Measurements from ENCODE around the gene MFAP4.

Gene MFAP4

GRCh38 chr17:19388791-19389785 is 2.1 kb upstream of the MFAP4 start:
- no peak overlapping the region for H3K4me3 ChIP-seq (ENCODE audit: low read length)
- no peaks in the 10 kb centered on the region for H3K27me3 ChIP-seq (ENCODE audit: control insufficient read depth, insufficient read depth, low read length)
- H3K4me1 ChIP-seq (ENCODE audit: control insufficient read depth, insufficient read depth, low read length), result peaks cover 47% of the 10 kb centered on the region
- peak overlapping the region; percentile 97 for H3K27ac ChIP-seq (ENCODE audit: low read depth, low read length)
- peaks cover 3% of the 10 kb centered on the region for H3K36me3 ChIP-seq (ENCODE audit: control insufficient read depth, insufficient read depth, low read length)
- no peak overlapping the region for H3K9ac ChIP-seq (ENCODE audit: low read length)

- Histone ChIP-seq H3K4me3 (ENCODE audit: low read length) (no peak overlapping the region), H3K4me1 (ENCODE audit: control insufficient read depth, insufficient read depth, low read length) (peaks cover 53% of the 10 kb centered on the region)
Measured at GRCh38 chr17:19387921-19388521, 1.0 kb upstream of the MFAP4 start.

DNA sequence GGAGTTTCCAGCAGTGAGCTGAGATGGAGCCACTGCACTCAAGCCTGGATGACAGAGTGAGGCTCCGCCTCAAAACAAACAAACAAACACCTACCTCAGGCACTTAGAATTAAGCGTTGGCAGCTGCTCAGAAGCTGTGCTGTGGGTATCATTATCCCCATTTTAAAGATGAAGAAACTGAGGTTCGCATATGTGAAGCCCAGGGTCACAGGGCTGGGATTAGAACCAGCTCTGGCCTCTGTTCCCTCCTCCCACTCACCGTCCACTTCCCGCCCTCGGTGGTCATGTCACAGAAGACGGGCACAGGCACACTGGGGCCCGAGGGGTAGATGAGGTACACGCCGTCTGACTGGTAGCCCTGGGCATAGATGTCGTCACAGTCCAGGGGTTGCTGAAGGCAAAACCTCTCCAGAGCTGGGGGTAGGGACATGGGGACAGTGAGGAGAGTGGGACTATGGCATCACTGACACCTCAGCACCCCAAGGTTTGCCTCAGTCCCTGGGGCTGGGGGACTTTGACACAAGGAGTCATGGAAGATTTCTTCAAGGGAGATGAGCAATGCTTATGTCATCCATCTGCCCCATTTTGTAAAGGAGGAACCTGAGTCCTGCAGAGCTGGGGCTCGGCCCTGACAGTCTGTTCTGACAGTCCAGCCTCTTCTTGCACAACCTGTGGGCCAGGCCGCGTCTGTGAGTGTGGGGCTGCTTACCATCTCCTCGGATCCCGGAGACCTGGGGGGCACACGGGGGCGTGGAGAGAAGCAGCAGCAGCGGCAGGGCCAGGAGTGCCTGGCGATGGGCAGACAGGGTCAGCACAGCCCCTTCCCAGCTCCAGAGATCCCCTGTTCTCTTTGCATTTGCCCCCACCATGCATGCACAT is 700 bp downstream of the MFAP4 start:
- peak overlapping the region; percentile 68 for H3K4me3 ChIP-seq (ENCODE audit: low read length)
- peaks cover 9% of the 10 kb centered on the region for H3K36me3 ChIP-seq (ENCODE audit: control insufficient read depth, insufficient read depth, low read length)
- peaks cover 41% of the 10 kb centered on the region for H3K4me1 ChIP-seq (ENCODE audit: control insufficient read depth, insufficient read depth, low read length)
- H3K27me3 ChIP-seq (ENCODE audit: control insufficient read depth, insufficient read depth, low read length), result no peaks in the 10 kb centered on the region
- peak overlapping the region; percentile 97 for H3K27ac ChIP-seq (ENCODE audit: low read depth, low read length)
- peak overlapping the region; percentile 19 for H3K9ac ChIP-seq (ENCODE audit: low read length)

More at GRCh38 chr17:19387921-19388521, 1.0 kb upstream of the MFAP4 start:
- peaks cover 5% of the 10 kb centered on the region for H3K36me3 ChIP-seq (ENCODE audit: control insufficient read depth, insufficient read depth, low read length)
- H3K27me3 ChIP-seq (ENCODE audit: control insufficient read depth, insufficient read depth, low read length), result no peaks in the 10 kb centered on the region
- H3K9ac ChIP-seq (ENCODE audit: low read length), result peak overlapping the region; percentile 10
- peak overlapping the region; percentile 97 for H3K27ac ChIP-seq (ENCODE audit: low read depth, low read length)

- Histone ChIP-seq H3K4me1 (ENCODE audit: control insufficient read depth, insufficient read depth, low read length) (peaks cover 41% of the 10 kb centered on the region), H3K4me3 (ENCODE audit: low read length) (peak overlapping the region; percentile 47), H3K27ac (ENCODE audit: low read depth, low read length) (peak overlapping the region; percentile 97), H3K27me3 (ENCODE audit: control insufficient read depth, insufficient read depth, low read length) (no peaks in the 10 kb centered on the region), H3K9ac (ENCODE audit: low read length) (peak overlapping the region; percentile 38), H3K36me3 (ENCODE audit: control insufficient read depth, insufficient read depth, low read length) (peaks cover 16% of the 10 kb centered on the region)
Measured at GRCh38 chr17:19385521-19385983, 1.4 kb downstream of the MFAP4 start.

DNA sequence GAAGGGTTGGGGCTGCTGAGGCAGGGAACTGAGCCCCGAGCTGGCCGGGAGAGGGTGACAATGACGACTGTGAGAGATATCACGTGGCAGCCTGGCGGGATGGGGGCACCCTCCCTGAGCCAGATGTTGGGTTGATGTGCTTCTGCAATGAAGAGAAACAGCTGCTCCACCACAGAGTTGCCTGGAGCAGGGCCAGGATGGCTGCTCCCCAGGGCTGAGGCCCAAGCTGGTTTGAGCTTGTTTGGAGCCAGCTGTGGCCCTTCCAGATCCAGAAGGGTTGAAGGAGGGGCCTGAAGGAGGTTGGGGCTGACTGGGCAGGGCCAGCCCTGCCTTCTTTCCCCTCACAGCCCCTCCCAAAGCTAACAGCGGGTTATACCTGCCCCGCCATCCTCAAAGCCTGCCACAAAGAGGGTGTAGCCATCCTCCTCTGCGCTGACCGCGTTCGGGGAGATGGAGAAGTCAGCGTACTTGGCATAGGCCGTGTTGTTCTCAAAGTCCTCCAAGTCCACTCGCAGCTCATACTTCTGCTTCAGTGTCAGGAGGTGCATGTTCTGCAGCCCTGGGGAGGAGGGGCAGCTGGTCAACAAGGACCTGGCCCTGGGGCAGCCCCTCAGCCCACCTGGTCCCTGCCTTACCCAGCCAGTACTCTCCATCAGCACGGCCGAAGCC is 2.1 kb downstream of the MFAP4 start:
- Histone ChIP-seq H3K36me3 (ENCODE audit: control insufficient read depth, insufficient read depth, low read length) (peaks cover 21% of the 10 kb centered on the region), H3K27ac (ENCODE audit: low read depth, low read length) (peak overlapping the region; percentile 97), H3K9ac (ENCODE audit: low read length) (peak overlapping the region; percentile 13), H3K27me3 (ENCODE audit: control insufficient read depth, insufficient read depth, low read length) (no peaks in the 10 kb centered on the region), H3K4me3 (ENCODE audit: low read length) (peak overlapping the region; percentile 47), H3K4me1 (ENCODE audit: control insufficient read depth, insufficient read depth, low read length) (peaks cover 41% of the 10 kb centered on the region)

DNA sequence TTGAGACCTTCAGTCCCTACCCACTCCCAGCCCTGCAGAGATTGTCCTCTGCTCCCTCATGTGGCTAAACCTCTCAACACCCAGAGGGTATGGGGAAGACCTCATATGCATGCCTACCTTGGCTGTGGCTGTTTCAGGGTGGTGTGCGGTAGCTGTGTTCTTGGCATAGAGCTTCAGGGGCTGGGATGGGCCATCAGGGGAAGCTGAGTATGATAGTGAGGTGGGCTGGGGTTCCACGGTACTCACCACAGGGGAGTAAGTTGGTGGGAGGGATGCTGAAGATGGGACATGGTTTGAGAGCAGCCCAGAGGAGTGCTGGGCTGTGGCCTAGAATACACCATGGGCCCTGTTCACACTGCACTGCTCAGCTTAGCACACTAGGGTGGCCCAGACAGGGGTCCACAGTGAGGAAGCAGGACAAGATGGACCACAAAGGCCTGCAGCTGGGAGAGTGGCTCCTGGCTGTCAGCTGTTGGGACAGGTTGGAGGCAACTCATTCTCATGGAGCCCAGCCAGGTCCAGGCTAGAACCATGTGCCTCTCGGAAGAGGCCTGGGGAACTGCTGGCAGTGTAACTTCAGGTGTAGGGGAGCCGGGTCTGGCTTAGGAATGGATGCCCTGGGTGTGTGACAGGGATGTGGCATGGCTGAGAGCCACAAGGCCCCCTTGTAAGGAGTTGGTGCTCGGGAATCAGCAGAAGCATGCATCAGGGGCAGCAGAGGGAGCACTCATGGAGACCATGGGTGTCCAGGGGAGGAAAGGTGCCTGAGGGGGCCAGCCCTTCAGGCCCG is 3.1 kb downstream of the MFAP4 start:
- Histone ChIP-seq H3K4me3 (ENCODE audit: low read length) (peak overlapping the region; percentile 47), H3K36me3 (ENCODE audit: control insufficient read depth, insufficient read depth, low read length) (peaks cover 21% of the 10 kb centered on the region), H3K27me3 (ENCODE audit: control insufficient read depth, insufficient read depth, low read length) (no peaks in the 10 kb centered on the region), H3K4me1 (ENCODE audit: control insufficient read depth, insufficient read depth, low read length) (peaks cover 48% of the 10 kb centered on the region), H3K9ac (ENCODE audit: low read length) (no peak overlapping the region), H3K27ac (ENCODE audit: low read depth, low read length) (peak overlapping the region; percentile 97)

DNA sequence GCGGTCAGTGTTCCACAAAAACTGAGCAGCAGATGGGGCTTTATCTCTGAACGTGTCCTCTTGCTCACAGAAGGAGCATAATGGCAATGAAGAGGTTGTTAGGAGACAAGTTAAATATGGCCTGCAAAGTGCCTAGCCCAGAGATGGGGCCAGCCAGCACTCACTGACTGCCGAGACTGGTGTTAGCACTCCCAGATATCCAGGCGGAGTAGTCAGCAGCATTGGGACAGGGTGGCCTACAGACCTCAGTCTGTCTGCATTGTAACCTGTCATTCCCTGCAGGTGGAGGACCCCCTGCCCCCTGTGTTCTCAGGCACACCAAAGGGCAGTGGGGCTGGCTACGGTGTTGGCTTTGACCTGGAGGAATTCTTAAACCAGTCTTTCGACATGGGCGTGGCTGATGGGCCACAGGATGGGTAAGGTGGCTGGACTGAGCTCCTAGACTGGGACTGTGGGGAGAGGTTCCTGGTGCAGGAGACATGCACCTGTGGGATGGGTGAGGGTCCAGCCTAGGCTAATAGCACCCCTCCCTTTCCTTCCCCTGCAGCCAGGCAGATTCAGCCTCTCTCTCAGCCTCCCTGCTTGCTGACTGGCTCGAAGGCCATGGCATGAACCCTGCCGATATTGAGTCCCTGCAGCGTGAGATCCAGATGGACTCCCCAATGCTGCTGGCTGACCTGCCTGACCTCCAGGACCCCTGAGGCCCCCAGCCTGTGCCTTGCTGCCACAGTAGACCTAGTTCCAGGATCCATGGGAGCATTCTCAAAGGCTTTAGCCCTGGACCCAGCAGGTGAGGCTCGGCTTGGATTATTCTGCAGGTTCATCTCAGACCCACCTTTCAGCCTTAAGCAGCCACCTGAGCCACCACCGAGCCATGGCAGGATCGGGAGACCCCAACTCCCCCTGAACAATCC is 4.2 kb downstream of the MFAP4 start:
- H3K27ac ChIP-seq (ENCODE audit: low read depth, low read length), result no peak overlapping the region
- H3K4me1 ChIP-seq (ENCODE audit: control insufficient read depth, insufficient read depth, low read length), result peaks cover 37% of the 10 kb centered on the region

GRCh38 chr17:19381741-19382444 is 5.1 kb downstream of the MFAP4 start:
- Histone ChIP-seq H3K4me1 (ENCODE audit: control insufficient read depth, insufficient read depth, low read length) (peaks cover 35% of the 10 kb centered on the region), H3K27ac (ENCODE audit: low read depth, low read length) (no peak overlapping the region), H3K36me3 (ENCODE audit: control insufficient read depth, insufficient read depth, low read length) (peaks cover 21% of the 10 kb centered on the region)

More for the DNA sequence above, 4.2 kb downstream of the MFAP4 start:
- H3K9ac ChIP-seq (ENCODE audit: low read length), result no peak overlapping the region
- H3K27me3 ChIP-seq (ENCODE audit: control insufficient read depth, insufficient read depth, low read length), result no peaks in the 10 kb centered on the region
- H3K4me3 ChIP-seq (ENCODE audit: low read length), result no peak overlapping the region
- peaks cover 21% of the 10 kb centered on the region for H3K36me3 ChIP-seq (ENCODE audit: control insufficient read depth, insufficient read depth, low read length)

GRCh38 chr17:19381361-19381740 is 5.6 kb downstream of the MFAP4 start:
- Histone ChIP-seq H3K4me3 (ENCODE audit: low read length) (no peak overlapping the region), H3K36me3 (ENCODE audit: control insufficient read depth, insufficient read depth, low read length) (peaks cover 21% of the 10 kb centered on the region), H3K9ac (ENCODE audit: low read length) (no peak overlapping the region), H3K27ac (ENCODE audit: low read depth, low read length) (no peak overlapping the region), H3K4me1 (ENCODE audit: control insufficient read depth, insufficient read depth, low read length) (peaks cover 37% of the 10 kb centered on the region), H3K27me3 (ENCODE audit: control insufficient read depth, insufficient read depth, low read length) (no peaks in the 10 kb centered on the region)

More at GRCh38 chr17:19381741-19382444, 5.1 kb downstream of the MFAP4 start:
- Histone ChIP-seq H3K9ac (ENCODE audit: low read length) (no peak overlapping the region), H3K27me3 (ENCODE audit: control insufficient read depth, insufficient read depth, low read length) (no peaks in the 10 kb centered on the region), H3K4me3 (ENCODE audit: low read length) (no peak overlapping the region)

All from rectal smooth muscle tissue (tissue), 1 donor.